Endothelial cell of umbilical vein (primary cell): ENCODE data around the gene KDM4C. TPM values are rescaled to one million over a fixed set of nuclear protein-coding genes. Genes with fewer than 3 reads are reported as not detected.

Experiments used
- BruUV-seq: library from RNA; stranded (reverse); fragments of 400-500 nt; replicated peaks from 2 replicates; lab custom pipeline; 2021; lab: Mats Ljungman, UMichigan
- CTCF ChIA-PET: fragments of 300-600, 350-600 bp; sonication (Branson Sonifier 250); formaldehyde crosslinking; loops from one replicate; lab custom pipeline; 2021; ENCODE audit warnings: antibody characterized with exemption, inconsistent platforms; lab: Charles Lee
- POLR2A ChIA-PET: fragments of 300-600, 350-600 bp; sonication (Branson Sonifier 250); formaldehyde crosslinking; loops from one replicate; lab custom pipeline; 2021; ENCODE audit warnings: antibody characterized with exemption, inconsistent platforms; lab: Charles Lee
- DNase-seq: peaks from one replicate; pipeline ENCODE4 v3.0.0-alpha.2; 2011; ENCODE audit warnings: low read depth, low spot score
- FAIRE-seq: peaks from 2 replicates; lab custom pipeline; 2011; peaks lifted over from hg19 to GRCh38; lab: Jason Lieb, UNC
- H2AFZ ChIP-seq: 2 replicates; pipeline ENCODE4 v1.6.0; 2012; ENCODE audit warnings: low read depth, low read length, control low read depth, inconsistent platforms
- H3K27ac ChIP-seq: 2 replicates; pipeline ENCODE4 v1.5.1; 2011; ENCODE audit warnings: low read depth, mild to moderate bottlenecking, control low read depth, low read length, moderate library complexity; ENCODE audit not compliant: insufficient read depth
- H3K27me3 ChIP-seq, 2 experiments: 2 replicates each; pipeline versions ENCODE4 v1.6.0 to v1.6.1; 2011; ENCODE audit warnings: low read length in 2 of 2, mixed read lengths in 1 of 2; ENCODE audit not compliant: control insufficient read depth in 2 of 2, insufficient read depth in 2 of 2
- H3K36me3 ChIP-seq, 2 experiments: 2 replicates in 1 of 2; 3 replicates in 1 of 2; pipeline ENCODE4 v1.5.1; 2011; ENCODE audit warnings: low read length in 2 of 2, mild to moderate bottlenecking in 1 of 2, moderate library complexity in 1 of 2; ENCODE audit not compliant: control insufficient read depth in 2 of 2, insufficient read depth in 2 of 2; ENCODE audit errors: extremely low read depth in 1 of 2
- H3K4me1 ChIP-seq: 3 replicates; pipeline ENCODE4 v1.5.1; 2011; ENCODE audit warnings: mild to moderate bottlenecking, low read length; ENCODE audit not compliant: control insufficient read depth, insufficient read depth; ENCODE audit errors: extremely low read depth
- H3K4me2 ChIP-seq: 2 replicates; pipeline ENCODE4 v1.6.1; 2011; ENCODE audit warnings: low read length, control low read depth, mixed read lengths; ENCODE audit not compliant: insufficient read depth
- H3K4me3 ChIP-seq, 3 experiments: fragments of 200-600 bp in 1 of 3; sonication (generic), shearing (Covaris generic) in 1 of 3; replicated peaks in 1 of 3; 2 replicates each; pipeline ENCODE4 v1.5.1; 2011 to 2016; ENCODE audit warnings: control low read depth in 3 of 3, low read length in 3 of 3, mild to moderate bottlenecking in 2 of 3, inconsistent platforms in 1 of 3, low read depth in 1 of 3, moderate library complexity in 1 of 3; ENCODE audit not compliant: insufficient read depth in 1 of 3
- H3K79me2 ChIP-seq: 2 replicates; pipeline ENCODE4 v1.6.0; 2012; ENCODE audit warnings: low read length, inconsistent platforms; ENCODE audit not compliant: control insufficient read depth, insufficient read depth
- H3K9ac ChIP-seq: replicated peaks from 2 replicates; pipeline ENCODE3; 2011; ENCODE audit warnings: low read length, control low read depth; ENCODE audit not compliant: insufficient read depth; ENCODE audit errors: extremely low read depth
- H3K9me1 ChIP-seq: replicated peaks from 3 replicates; pipeline ENCODE4 v1.6.0; 2011; ENCODE audit warnings: mild to moderate bottlenecking, low read length; ENCODE audit not compliant: control insufficient read depth, insufficient read depth; ENCODE audit errors: extremely low read depth
- H3K9me3 ChIP-seq: replicated peaks from 2 replicates; pipeline ENCODE4 v1.5.1; 2012; ENCODE audit warnings: low read length, inconsistent platforms; ENCODE audit not compliant: control insufficient read depth, insufficient read depth
- H4K20me1 ChIP-seq: replicated peaks from 2 replicates; pipeline ENCODE3; 2011; ENCODE audit warnings: mild to moderate bottlenecking, low read length; ENCODE audit not compliant: control insufficient read depth, insufficient read depth; ENCODE audit errors: extremely low read depth
- CTCF ChIP-seq, 2 donors: IDR thresholded peaks; 1 replicate in 1 of 2; 2 replicates in 1 of 2; pipeline ENCODE4 v1.5.1; 2011; ENCODE audit warnings: low read length in 2 of 2, mild to moderate bottlenecking in 2 of 2, moderate library complexity in 2 of 2, control low read depth in 1 of 2, inconsistent platforms in 1 of 2, low read depth in 1 of 2; ENCODE audit not compliant: insufficient read depth in 1 of 2; ENCODE audit errors: extremely low read depth in 1 of 2
- EZH2 ChIP-seq: IDR thresholded peaks from 2 replicates; pipeline ENCODE4 v1.6.1; 2012; ENCODE audit warnings: borderline replicate concordance, low read depth, mild to moderate bottlenecking, moderate library complexity, low read length, inconsistent platforms; ENCODE audit not compliant: severe bottlenecking
- FOS ChIP-seq: IDR thresholded peaks from 2 replicates; pipeline ENCODE4 v1.6.1; 2011; ENCODE audit warnings: mild to moderate bottlenecking, low read length, moderate library complexity, borderline replicate concordance; ENCODE audit not compliant: insufficient read depth
- GATA2 ChIP-seq: IDR thresholded peaks from 2 replicates; pipeline ENCODE4 v1.7.0; 2011; ENCODE audit warnings: low read depth, mild to moderate bottlenecking, moderate library complexity, mixed read lengths, low read length; ENCODE audit not compliant: insufficient read length, insufficient read depth
- JUN ChIP-seq: IDR thresholded peaks from 2 replicates; pipeline ENCODE4 v1.6.1; 2011; ENCODE audit warnings: borderline replicate concordance, low read depth; ENCODE audit not compliant: insufficient read length, insufficient read depth
- MAX ChIP-seq: IDR thresholded peaks from 2 replicates; pipeline ENCODE4 v1.6.1; 2011; ENCODE audit not compliant: insufficient read depth, insufficient read length
- MYC ChIP-seq: IDR thresholded peaks from one replicate; pipeline ENCODE4 v1.6.1; 2011; ENCODE audit warnings: mild to moderate bottlenecking, low read depth, low read length
- POLR2A ChIP-seq: IDR thresholded peaks from 2 replicates; pipeline ENCODE4 v1.6.1; 2012; ENCODE audit warnings: low read depth, mild to moderate bottlenecking, control low read depth, low read length
- POLR2AphosphoS5 ChIP-seq: IDR thresholded peaks from 2 replicates; pipeline ENCODE4 v1.6.1; 2012; ENCODE audit warnings: low read depth, mild to moderate bottlenecking, control low read depth, low read length, moderate library complexity; ENCODE audit not compliant: insufficient read depth
- dilution Hi-C: fragments of 300-500 bp; cut with MboI; formaldehyde crosslinking; loops from one replicate; pipeline ENCODE4 v1.15.0; 2019; ENCODE audit warnings: low sequenced_read_pairs; ENCODE audit not compliant: extremely low pct_ligation_motif_present
- intact Hi-C: fragments of 100-400 bp; cut with micrococcal nuclease; formaldehyde crosslinking; loops from one replicate; pipeline ENCODE4 v1.10.0; 2022
- polyA plus RNA-seq, 4 experiments: library from polyadenylated mRNA; depleted of rRNA in 3 of 4; stranded (reverse) in 3 of 4; unstranded in 1 of 4; fragments of >200 nt; gene quantifications; 2 replicates each; pipeline versions ENCODE4 v1.2.1 to v1.2.3, GENCODE V29; 2011 to 2012; ENCODE audit warnings: missing spikeins in 1 of 4
- total RNA-seq: library from RNA; stranded (reverse); gene quantifications from 2 replicates; pipeline ENCODE4 v1.2.3, GENCODE V29; 2021

The KDM4C gene
- total and polyA plus RNA-seq, 2 donors (not counting 3 experiments of a cell fraction or from before 2014, with no cell fraction given): 5.4 to 15.0 TPM

GRCh38 chr9:7033076-7034045, 275.6 kb downstream of the KDM4C start:
- H3K9ac ChIP-seq: no peak overlapping the region
- FAIRE-seq: no peak
- H3K27ac ChIP-seq: no peak overlapping the region
- BruUV-seq: no TSS peak
- no peak overlapping the region for H3K4me2 ChIP-seq
- H3K79me2 ChIP-seq: no peaks in the 10 kb centered on the region
- no peaks in the 10 kb centered on the region for H3K4me1 ChIP-seq
- H2AFZ ChIP-seq: no peak overlapping the region
- dilution Hi-C loops: no loop called here
- intact Hi-C loops: no loop called here
- no peaks in the 10 kb centered on the region for H3K36me3 ChIP-seq
- H3K27me3 ChIP-seq: no peaks in the 10 kb centered on the region
- TF ChIP-seq POLR2A (no peak), CTCF (IDR thresholded peaks at IDR 0.05; ENCODE audit: extremely low read depth in 1 of 2, insufficient read depth in 1 of 2, low read depth in 1 of 2, low read length in 2 of 2) (no peak), MYC (no peak), FOS (no peak), GATA2 (no peak), MAX (no peak), JUN (no peak), EZH2 (no peak), POLR2AphosphoS5 (no peak)
- DNase-seq: no peak
- H4K20me1 ChIP-seq: no peaks in the 10 kb centered on the region
- ChIA-PET CTCF (interaction anchor here (1.3 kb wide), 1 partner anchor 125 kb away, joined by 3 read pairs; no protein-coding TSS in a partner anchor), POLR2A (no interaction called here)
- H3K9me3 ChIP-seq: no peaks in the 10 kb centered on the region
- no peak overlapping the region for H3K4me3 ChIP-seq
- no peaks in the 10 kb centered on the region for H3K9me1 ChIP-seq
